ENCODE data around the gene GPR4. TPM values are rescaled to one million over a fixed set of nuclear protein-coding genes. Genes with fewer than 3 reads are reported as not detected.
A peak's percentile ranks its signal among the peaks of the same experiment; 100 is the strongest.

Gene GPR4
- total and polyA plus RNA-seq, 2 of the 4 experiments (the other 2 are of a cell fraction): 0.02 TPM; not detected in 1

DNA sequence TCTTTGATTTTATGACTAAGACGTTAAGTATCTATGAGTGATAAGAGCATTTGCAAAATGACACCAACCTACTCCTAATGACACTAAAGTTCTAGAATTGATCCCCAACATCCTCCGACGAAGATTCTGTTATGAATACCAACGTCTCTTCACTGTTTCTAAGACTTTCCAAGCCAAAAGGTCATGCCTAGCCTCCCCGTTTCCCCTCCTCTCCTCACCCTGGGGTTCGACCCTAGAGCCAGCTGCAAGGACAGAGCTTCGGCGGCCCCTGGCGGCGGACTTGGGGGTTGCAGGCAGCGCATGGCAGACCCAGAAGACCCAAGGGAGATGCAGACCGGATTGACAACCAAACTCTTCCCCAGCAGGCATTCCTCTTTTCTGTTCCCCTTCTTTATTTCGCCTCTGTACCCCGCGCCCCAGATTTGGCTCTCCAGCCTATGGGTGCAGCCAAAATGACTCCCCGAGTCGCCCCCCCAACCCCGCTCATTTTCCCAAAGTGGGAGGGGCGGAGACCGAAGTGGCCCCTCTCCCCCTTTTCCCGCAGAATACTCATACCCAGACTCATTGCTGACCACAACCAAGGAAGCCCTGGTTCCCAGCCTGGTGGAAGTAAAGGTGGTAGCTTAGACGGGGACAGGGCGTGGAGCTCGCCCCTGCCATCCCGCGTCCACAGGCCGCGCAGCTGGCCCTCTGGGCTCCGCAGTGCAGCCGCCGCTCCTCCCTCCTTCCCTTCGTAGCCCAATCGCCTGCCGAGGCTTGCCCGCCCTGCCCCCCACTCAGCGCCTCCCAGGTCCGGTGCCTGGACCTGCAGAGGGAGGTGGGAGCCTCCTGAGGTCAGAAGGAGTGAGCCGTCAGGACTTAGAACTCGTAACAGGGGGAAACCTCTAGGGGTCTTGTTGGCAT, 41.3 kb upstream of the GPR4 start (continued):
- TF ChIP-seq BHLHE40 (IDR thresholded peaks at IDR 0.05; ENCODE audit: low read depth, low read length) (no peak), SMC3 (IDR thresholded peaks at IDR 0.05; ENCODE audit: low read depth, low read length) (peak; percentile 70), RCOR1 (IDR thresholded peaks at IDR 0.05; ENCODE audit: insufficient replicate concordance, low read length) (peak; percentile 15)
